HepG2 (cell line): Measurements from ENCODE around the gene CPA5. TPM values are rescaled to one million over a fixed set of nuclear protein-coding genes. Genes with fewer than 3 reads are reported as not detected.

Source experiments
- ATAC-seq: fragments of 200-7000 bp; cut with Tn5 transposase; 3 replicates; pipeline ENCODE4 v1.9.1; 2020; ENCODE audit warnings: mild to moderate bottlenecking, moderate library complexity
- BruUV-seq: library from RNA; stranded (reverse); fragments of 400-500 nt; replicated peaks from 2 replicates; lab custom pipeline; 2021; lab: Mats Ljungman, UMichigan
- CTCF ChIA-PET: fragments of 300-600 bp; formaldehyde crosslinking; extraction: SDS; loops from one replicate; lab custom pipeline; 2021; ENCODE audit warnings: low total read pairs, inconsistent platforms, low intra/inter-chr PET ratio; lab: Yijun Ruan, JAX
- POLR2A ChIA-PET: fragments of 350-600 bp; sonication (Branson Sonifier 250); formaldehyde crosslinking; loops from one replicate; lab custom pipeline; 2020; ENCODE audit warnings: antibody characterized with exemption, inconsistent platforms; lab: Yijun Ruan, JAX
- DNase-seq: peaks from one replicate; pipeline ENCODE4 v3.0.0-alpha.2; 2015; ENCODE audit warnings: low spot score
- FAIRE-seq: peaks from 3 replicates; lab custom pipeline; 2011; peaks lifted over from hg19 to GRCh38; lab: Jason Lieb, UNC
- H2AFZ ChIP-seq: one replicate; pipeline ENCODE4 v1.6.1; 2011; ENCODE audit warnings: low read length, inconsistent platforms
- H3K27ac ChIP-seq: fragments of 300-600 bp; 3 replicates; pipeline ENCODE4 v1.8.0; 2011; ENCODE audit warnings: mixed run types, mild to moderate bottlenecking, mixed read lengths, low read length, inconsistent platforms; ENCODE audit not compliant: insufficient read depth; ENCODE audit errors: extremely low read length
- H3K27me3 ChIP-seq, 2 experiments: fragments of 200-600 bp in 1 of 2; 2 replicates in 1 of 2; 3 replicates in 1 of 2; pipeline versions ENCODE4 v1.6.0 to v1.8.0; 2011; ENCODE audit warnings: low read length in 2 of 2, mild to moderate bottlenecking in 2 of 2, moderate library complexity in 2 of 2, inconsistent platforms in 1 of 2; ENCODE audit not compliant: insufficient read depth in 2 of 2, control insufficient read depth in 1 of 2
- H3K36me3 ChIP-seq, 2 experiments: fragments of 200-600 bp in 1 of 2; replicated peaks in 1 of 2; 2 replicates in 1 of 2; 3 replicates in 1 of 2; pipeline versions ENCODE4 v1.5.1 to v1.8.0; 2011; ENCODE audit warnings: low read length in 2 of 2, inconsistent platforms in 1 of 2; ENCODE audit not compliant: insufficient read depth in 2 of 2, control insufficient read depth in 1 of 2
- H3K4me1 ChIP-seq: 2 replicates; pipeline ENCODE4 v1.5.1; 2012; ENCODE audit warnings: low read length, inconsistent platforms; ENCODE audit not compliant: insufficient read depth
- H3K4me2 ChIP-seq: 2 replicates; pipeline ENCODE4 v1.6.0; 2011; ENCODE audit warnings: low read depth, low read length, inconsistent platforms
- H3K4me3 ChIP-seq, 3 experiments: fragments of 200-600 bp in 1 of 3; sonication (generic), shearing (Covaris generic) in 1 of 3; replicated peaks in 1 of 3; 2 replicates each; pipeline ENCODE4 v1.5.1; 2011 to 2016; ENCODE audit warnings: low read length in 3 of 3, inconsistent platforms in 2 of 3, low read depth in 2 of 3, mild to moderate bottlenecking in 2 of 3, control low read depth in 1 of 3, mixed read lengths in 1 of 3; ENCODE audit not compliant: insufficient read depth in 1 of 3
- H3K79me2 ChIP-seq: one replicate; pipeline ENCODE4 v1.6.1; 2011; ENCODE audit warnings: low read length, inconsistent platforms; ENCODE audit not compliant: insufficient read depth
- H3K9ac ChIP-seq: 2 replicates; pipeline ENCODE4 v1.6.0; 2011; ENCODE audit warnings: mild to moderate bottlenecking, low read depth, low read length, inconsistent platforms; ENCODE audit not compliant: insufficient read depth
- H3K9me3 ChIP-seq: 2 replicates; pipeline ENCODE4 v1.5.1; 2012; ENCODE audit warnings: mild to moderate bottlenecking, low read length
- H4K20me1 ChIP-seq: 2 replicates; pipeline ENCODE4 v1.6.0; 2011; ENCODE audit warnings: inconsistent platforms, mild to moderate bottlenecking, low read length, moderate library complexity; ENCODE audit not compliant: insufficient read depth
- FOSL1 ChIP-seq: sonication (generic); formaldehyde crosslinking; IDR thresholded peaks from 2 replicates; pipeline ENCODE4 v1.9.0; 2021; ENCODE audit warnings: missing genetic modification reagents, borderline replicate concordance
- FOSL2 ChIP-seq: sonication (generic); formaldehyde crosslinking; IDR thresholded peaks from 2 replicates; pipeline ENCODE4 v1.4.0; 2020; ENCODE audit warnings: missing genetic modification reagents
- FOXA1 ChIP-seq, 2 experiments: fragments of 450-650 bp in 1 of 2; sonication (generic) in 1 of 2; formaldehyde crosslinking in 1 of 2; IDR thresholded peaks; 2 replicates each; pipeline versions ENCODE4 v1.4.0 to v1.6.1; 2016 to 2020; ENCODE audit warnings: missing genetic modification reagents in 1 of 2
- FOXA3 ChIP-seq: IDR thresholded peaks from 2 replicates; pipeline ENCODE4 v1.6.1; 2016; ENCODE audit warnings: missing genetic modification reagents, missing compliant biosample characterization
- MAFK ChIP-seq, 2 experiments: IDR thresholded peaks in 1 of 2; conservative IDR thresholded peaks in 1 of 2; 2 replicates each; pipeline ENCODE4 v1.6.1; 2011; ENCODE audit warnings: improper control_type of control experiment in 2 of 2, low read length in 2 of 2
- RBFOX2 ChIP-seq: fragments of 200-400 bp; formaldehyde crosslinking; IDR thresholded peaks from 2 replicates; pipeline ENCODE4 v1.6.1; 2017; ENCODE audit warnings: low read depth, mild to moderate bottlenecking, low read length
- RBM22 ChIP-seq: fragments of 200-400 bp; formaldehyde crosslinking; optimal IDR thresholded peaks from 2 replicates; pipeline ENCODE3; 2017; ENCODE audit warnings: mild to moderate bottlenecking, low read length, moderate library complexity
- SAP130 ChIP-seq: IDR thresholded peaks from 2 replicates; pipeline ENCODE4 v1.6.1; 2016; ENCODE audit warnings: low read depth
- STAG1 ChIP-seq: sonication (generic); formaldehyde crosslinking; IDR thresholded peaks from 2 replicates; pipeline ENCODE4 v1.4.0; 2020; ENCODE audit warnings: missing genetic modification reagents
- TAF1 ChIP-seq: sonication (generic); formaldehyde crosslinking; IDR thresholded peaks from 2 replicates; pipeline ENCODE4 v1.4.0; 2020; ENCODE audit warnings: missing genetic modification reagents
- TEAD3 ChIP-seq: optimal IDR thresholded peaks from 2 replicates; pipeline ENCODE3; 2016; ENCODE audit warnings: borderline replicate concordance
- ZNF12 ChIP-seq: sonication (generic); formaldehyde crosslinking; IDR thresholded peaks from 2 replicates; pipeline ENCODE4 v1.5.0; 2020; ENCODE audit warnings: missing genetic modification reagents
- ZNF274 ChIP-seq: sonication (generic); formaldehyde crosslinking; IDR thresholded peaks from 2 replicates; pipeline ENCODE4 v1.5.1; 2020; ENCODE audit warnings: mild to moderate bottlenecking, missing genetic modification reagents
- ZNF589 ChIP-seq: sonication (generic); formaldehyde crosslinking; conservative IDR thresholded peaks from 2 replicates; pipeline ENCODE4 v1.8.0; 2022; ENCODE audit warnings: mild to moderate bottlenecking, moderate library complexity, missing genetic modification reagents
- ZNF644 ChIP-seq: IDR thresholded peaks from 2 replicates; pipeline ENCODE4 v1.6.1; 2016; ENCODE audit warnings: low read depth
- WGBS: methylation state at CpG from one replicate; pipeline ENCODE4 v1.1.6; 2017; ENCODE audit warnings: low lambda C conversion rate; 5-methylcytosine and 5-hydroxymethylcytosine counted together
- in situ Hi-C: cut with HindIII; loops from 2 replicates; pipeline ENCODE4 v1.10.0; 2017; ENCODE audit warnings: low pct_unique_long_range_greater_than_20kb; ENCODE audit not compliant: extremely low pct_ligation_motif_present
- intact Hi-C: fragments of 100-400 bp; cut with micrococcal nuclease; formaldehyde crosslinking; loops from one replicate; pipeline ENCODE4 v1.10.0; 2022; ENCODE audit not compliant: unreplicated experiment
- polyA plus RNA-seq, 8 experiments: library from polyadenylated mRNA; depleted of rRNA in 3 of 8; stranded (reverse) in 7 of 8; unstranded in 1 of 8; fragments of >200 nt; fragmentation: Illumina TruSeq in 4 of 8; extraction: Trizol in 4 of 8; gene quantifications; 2 replicates each; pipeline versions ENCODE4 v1.2.1 to v1.2.3, GENCODE V29; 2011 to 2016; ENCODE audit warnings: low read depth in 4 of 8, missing spikeins in 1 of 8, mixed read lengths in 1 of 8; ENCODE audit not compliant: insufficient read depth in 1 of 8
- total RNA-seq, 5 experiments: library from RNA; depleted of rRNA; stranded (reverse); fragments of >200 nt; fragmentation: Illumina TruSeq; extraction: Trizol; gene quantifications; 2 replicates each; pipeline ENCODE4 v1.2.3, GENCODE V29; 2016; ENCODE audit warnings: low read depth in 1 of 5
- TF ChIP-seq, protein P1 (sequence below): sonication (generic); formaldehyde crosslinking; IDR thresholded peaks from 2 replicates; pipeline ENCODE4 v1.5.0; 2020; ENCODE audit warnings: missing genetic modification reagents

CPA5 gene
- total and polyA plus RNA-seq, 2 of the 13 experiments (the other 11 are each of a cell fraction or from before 2014, with no cell fraction given): 0.48 TPM; not detected in 1

DNA sequence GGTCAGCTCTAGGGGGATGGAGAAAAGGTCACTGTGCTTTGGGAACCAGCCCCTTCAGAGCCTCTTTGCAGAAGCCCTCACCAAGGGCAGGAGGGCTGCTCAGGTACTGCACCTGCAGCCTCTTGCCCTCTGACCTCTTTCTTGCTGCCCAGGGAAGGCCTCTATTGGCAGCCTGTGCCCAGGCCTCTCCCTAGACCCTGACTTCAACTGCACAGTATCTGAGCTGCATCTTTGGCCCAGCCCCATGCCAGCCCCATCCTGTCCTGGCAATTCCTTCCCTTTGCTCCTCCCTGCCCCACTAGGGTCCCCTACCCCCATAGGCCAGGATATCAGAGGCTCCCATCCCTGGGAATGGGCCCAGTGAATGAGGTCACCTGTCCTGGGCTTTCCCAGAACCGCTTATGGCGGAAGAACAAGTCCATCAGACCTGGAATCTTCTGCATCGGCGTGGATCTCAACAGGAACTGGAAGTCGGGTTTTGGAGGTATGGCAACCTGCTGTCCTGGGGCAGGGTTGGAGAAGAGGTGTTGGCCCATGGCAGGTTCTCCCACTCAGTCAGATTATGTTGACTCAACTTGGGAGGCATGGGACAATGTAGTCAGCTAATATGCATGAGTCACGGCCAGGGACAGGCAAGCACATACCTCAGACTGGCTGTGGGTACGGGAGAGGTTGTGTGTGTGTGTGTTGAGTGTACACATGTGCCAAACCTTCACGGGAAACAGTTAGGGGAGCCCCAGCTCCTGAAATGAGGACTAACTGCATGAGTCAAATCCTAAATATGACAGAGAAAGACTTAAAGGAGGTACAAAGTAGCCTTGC is 18.6 kb downstream of the CPA5 start:
- FAIRE-seq: no peak
- no peak for TF ChIP-seq RBM22
- peak; percentile 91 for TF ChIP-seq FOSL2 (CRISPR knock-in tag)
- TF ChIP-seq FOXA1 (IDR thresholded peaks at IDR 0.05): no peak
- TF ChIP-seq FOXA1 (CRISPR knock-in tag; IDR thresholded peaks at IDR 0.05): peak; percentile 26; the same call in 1 of the 2 replicates
- TF ChIP-seq ZNF274: 0 out of 2 replicates have a peak, but pooled peaks have one; percentile 37
- TF ChIP-seq RBFOX2: no peak
- TF ChIP-seq STAG1 (CRISPR knock-in tag): no peak
- 0 out of 2 replicates have a peak, but pooled peaks have one; percentile 43 for TF ChIP-seq ZNF12 (CRISPR knock-in tag)
- no peak for TF ChIP-seq TAF1 (CRISPR knock-in tag)
- TF ChIP-seq FOSL1 (CRISPR knock-in tag): 0 out of 2 replicates have a peak, but pooled peaks have one; percentile 8
- 0 out of 2 replicates have a peak, but pooled peaks have one; percentile 36 for TF ChIP-seq ZNF644 (CRISPR knock-in tag)
- peak; percentile 54 for TF ChIP-seq TEAD3
- TF ChIP-seq MAFK (conservative IDR thresholded peaks at IDR 0.05 in 1 of 2, IDR thresholded peaks at IDR 0.05 in 1 of 2; ENCODE audit: low read length in 2 of 2): 0 out of 4 replicates have a peak, but pooled peaks of 1 of the 2 experiments have one; percentile 1
- peak; percentile 16; the same call in 1 of the 2 replicates for TF ChIP-seq FOXA3 (CRISPR knock-in tag)
- peak; percentile 43; the same call in 1 of the 2 replicates for TF ChIP-seq SAP130
- TF ChIP-seq, protein P1, sequence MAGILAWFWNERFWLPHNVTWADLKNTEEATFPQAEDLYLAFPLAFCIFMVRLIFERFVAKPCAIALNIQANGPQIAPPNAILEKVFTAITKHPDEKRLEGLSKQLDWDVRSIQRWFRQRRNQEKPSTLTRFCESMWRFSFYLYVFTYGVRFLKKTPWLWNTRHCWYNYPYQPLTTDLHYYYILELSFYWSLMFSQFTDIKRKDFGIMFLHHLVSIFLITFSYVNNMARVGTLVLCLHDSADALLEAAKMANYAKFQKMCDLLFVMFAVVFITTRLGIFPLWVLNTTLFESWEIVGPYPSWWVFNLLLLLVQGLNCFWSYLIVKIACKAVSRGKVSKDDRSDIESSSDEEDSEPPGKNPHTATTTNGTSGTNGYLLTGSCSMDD (CRISPR knock-in tag): no peak
- no peak for TF ChIP-seq ZNF589 (CRISPR knock-in tag)
- ATAC-seq: peak; percentile 81
- Histone ChIP-seq H3K4me3 (no peak overlapping the region), H2AFZ (no peak overlapping the region), H3K27me3 (peaks cover 1 to 24% of the 10 kb centered on the region in 2 experiments; a peak in 4 of 5 replicates), H3K4me2 (peak overlapping the region; percentile 28; the same call in 1 of the 2 replicates), H3K4me1 (peaks cover 39% of the 10 kb centered on the region), H3K9me3 (no peaks in the 10 kb centered on the region; the same call in 1 of the 2 replicates), H3K27ac (no peak overlapping the region), H4K20me1 (no peaks in the 10 kb centered on the region), H3K79me2 (no peaks in the 10 kb centered on the region), H3K9ac (no peak overlapping the region), H3K36me3 (no peaks in the 10 kb centered on the region)
- ChIA-PET CTCF (no interaction called here), POLR2A (no interaction called here)
- DNase-seq: peak; percentile 76
- in situ Hi-C loops (no loop called here), intact Hi-C loops (no loop called here)
- BruUV-seq: no TSS peak
- 32% methylated on average over 8 of the region's 8 CpGs for WGBS
